IPS-20b (cell line): ENCODE results near the gene YWHAH.

Source experiments
- H3K27ac ChIP-seq: one replicate; pipeline ENCODE4 v1.5.1; 2013; ENCODE audit warnings: low read length
- H3K27me3 ChIP-seq: 2 replicates; pipeline ENCODE4 v1.6.1; 2013; ENCODE audit warnings: mild to moderate bottlenecking, low read length, inconsistent platforms; ENCODE audit not compliant: insufficient read depth
- H3K36me3 ChIP-seq: 2 replicates; pipeline ENCODE4 v1.6.1; 2013; ENCODE audit warnings: low read depth, mild to moderate bottlenecking, inconsistent platforms, low read length, moderate library complexity; ENCODE audit not compliant: insufficient read depth
- H3K4me1 ChIP-seq: 2 replicates; pipeline ENCODE4 v1.6.1; 2013; ENCODE audit warnings: mild to moderate bottlenecking, control low read depth, inconsistent platforms, low read length, moderate library complexity; ENCODE audit not compliant: insufficient read depth
- H3K4me3 ChIP-seq: 2 replicates; pipeline ENCODE4 v1.5.1; 2013; ENCODE audit warnings: mild to moderate bottlenecking, low read length, inconsistent platforms
- H3K9ac ChIP-seq: 2 replicates; pipeline ENCODE4 v1.6.1; 2013; ENCODE audit warnings: low read depth, mild to moderate bottlenecking, inconsistent platforms, low read length, moderate library complexity
- H3K9me3 ChIP-seq: 2 replicates; pipeline ENCODE4 v1.6.1; 2013; ENCODE audit warnings: mild to moderate bottlenecking, low read depth, low read length, inconsistent platforms; ENCODE audit not compliant: insufficient read depth

YWHAH gene

DNA sequence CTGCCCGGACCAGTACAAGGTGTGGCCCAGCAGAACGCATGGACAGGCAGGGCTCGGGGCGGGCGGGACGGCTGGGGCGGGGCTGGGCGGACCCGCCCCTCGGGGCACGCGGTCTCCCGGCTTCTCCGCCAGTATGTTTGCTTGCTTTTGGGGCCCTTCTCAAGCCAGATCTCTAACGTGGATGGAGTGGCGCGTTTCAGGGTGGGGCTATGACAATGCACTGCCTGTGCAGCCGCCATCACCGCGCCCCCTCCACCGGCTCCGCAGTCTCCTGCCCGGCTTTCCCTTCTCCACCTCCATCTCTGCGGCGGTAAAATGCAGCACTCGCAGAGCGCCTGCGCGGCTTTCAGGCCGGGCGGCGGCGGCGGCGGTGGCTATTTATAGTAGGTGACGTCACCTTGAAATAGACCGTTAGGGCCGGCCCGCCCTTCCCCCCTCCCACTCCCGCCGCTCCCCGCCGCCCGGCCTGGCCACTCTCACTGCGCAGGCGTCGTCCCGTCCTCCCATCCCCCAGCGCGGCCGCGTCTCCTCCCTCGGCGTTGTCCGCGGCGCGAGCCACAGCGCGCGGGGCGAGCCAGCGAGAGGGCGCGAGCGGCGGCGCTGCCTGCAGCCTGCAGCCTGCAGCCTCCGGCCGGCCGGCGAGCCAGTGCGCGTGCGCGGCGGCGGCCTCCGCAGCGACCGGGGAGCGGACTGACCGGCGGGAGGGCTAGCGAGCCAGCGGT is at the start of gene YWHAH:
Gene YWHAH, plus strand, starts transcription at position 558 of the 722 bp plus-strand sequence. CDS start 199 bp downstream, outside the sequence.
- no peaks in the 10 kb centered on the region for H3K27me3 ChIP-seq
- H3K4me1 ChIP-seq, result peaks cover 13% of the 10 kb centered on the region
- peaks cover 29% of the 10 kb centered on the region for H3K36me3 ChIP-seq
- H3K9ac ChIP-seq, result peak within 1 kb of the TSS; percentile 99
- peak within 1 kb of the TSS; percentile 96 for H3K4me3 ChIP-seq
- H3K27ac ChIP-seq, result peak within 1 kb of the TSS; percentile 90
- H3K9me3 ChIP-seq, result no peaks in the 10 kb centered on the region

DNA sequence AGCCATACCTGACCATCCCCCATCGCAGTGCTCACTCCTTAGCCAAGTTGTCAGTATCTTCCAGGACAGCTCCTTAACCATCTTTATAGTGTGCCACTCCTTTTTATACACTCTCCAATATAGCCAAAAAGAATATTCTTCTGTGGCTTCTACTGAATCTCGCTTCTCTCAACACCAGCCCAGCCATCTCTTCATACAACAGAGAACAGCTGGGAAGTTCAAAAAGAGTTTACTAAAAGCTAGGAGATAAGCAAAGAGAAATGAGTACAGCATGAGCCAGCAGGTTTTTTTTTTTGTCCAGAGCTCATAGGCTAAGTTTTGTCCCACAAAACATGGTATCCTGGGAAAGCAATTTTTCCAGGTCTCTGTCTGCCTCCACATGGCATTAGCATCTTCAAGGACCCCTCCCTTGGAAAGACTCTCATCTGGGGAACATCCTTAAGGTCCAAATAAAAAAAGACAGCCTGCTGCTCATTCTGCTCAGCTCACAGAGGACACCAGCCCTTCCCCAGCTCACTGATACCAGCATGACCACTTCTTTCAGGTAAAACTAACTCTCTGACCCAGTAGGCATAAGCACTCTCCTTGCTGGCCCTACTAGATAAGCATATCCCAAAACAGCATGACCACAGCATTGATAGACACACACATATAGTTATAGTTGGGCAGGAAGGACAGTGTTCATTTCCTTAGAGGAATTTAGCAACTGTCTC is 48.8 kb upstream of the YWHAH start:
- H3K27me3 ChIP-seq, result no peaks in the 10 kb centered on the region
- H3K27ac ChIP-seq, result no peak overlapping the region
- no peaks in the 10 kb centered on the region for H3K9me3 ChIP-seq
- peaks cover 21% of the 10 kb centered on the region for H3K4me1 ChIP-seq
- H3K36me3 ChIP-seq, result peaks cover 26% of the 10 kb centered on the region
- H3K4me3 ChIP-seq, result no peak overlapping the region
- no peak overlapping the region for H3K9ac ChIP-seq

DNA sequence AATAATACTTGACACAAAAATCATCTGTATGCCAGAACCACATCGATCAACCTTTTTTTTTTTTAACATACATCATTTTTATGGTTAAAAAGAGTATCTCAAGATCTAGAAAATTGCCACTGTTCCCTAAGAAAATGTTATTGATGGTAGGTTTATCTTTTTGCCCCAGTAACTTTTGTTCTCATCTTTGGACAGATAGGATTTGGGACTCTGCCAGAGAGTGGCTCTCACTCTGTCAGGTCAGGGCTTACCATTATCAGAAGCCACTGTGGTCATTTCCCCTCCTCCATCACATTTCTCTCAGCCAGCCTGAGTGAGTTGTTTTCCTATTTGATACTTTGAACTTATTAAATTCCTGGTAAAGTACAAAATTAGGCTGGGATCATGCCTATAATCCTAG is 47.9 kb upstream of the YWHAH start:
- Histone ChIP-seq H3K4me1 (peaks cover 17% of the 10 kb centered on the region), H3K27me3 (no peaks in the 10 kb centered on the region), H3K9ac (no peak overlapping the region), H3K4me3 (no peak overlapping the region), H3K27ac (no peak overlapping the region), H3K36me3 (peaks cover 28% of the 10 kb centered on the region), H3K9me3 (no peaks in the 10 kb centered on the region)

DNA sequence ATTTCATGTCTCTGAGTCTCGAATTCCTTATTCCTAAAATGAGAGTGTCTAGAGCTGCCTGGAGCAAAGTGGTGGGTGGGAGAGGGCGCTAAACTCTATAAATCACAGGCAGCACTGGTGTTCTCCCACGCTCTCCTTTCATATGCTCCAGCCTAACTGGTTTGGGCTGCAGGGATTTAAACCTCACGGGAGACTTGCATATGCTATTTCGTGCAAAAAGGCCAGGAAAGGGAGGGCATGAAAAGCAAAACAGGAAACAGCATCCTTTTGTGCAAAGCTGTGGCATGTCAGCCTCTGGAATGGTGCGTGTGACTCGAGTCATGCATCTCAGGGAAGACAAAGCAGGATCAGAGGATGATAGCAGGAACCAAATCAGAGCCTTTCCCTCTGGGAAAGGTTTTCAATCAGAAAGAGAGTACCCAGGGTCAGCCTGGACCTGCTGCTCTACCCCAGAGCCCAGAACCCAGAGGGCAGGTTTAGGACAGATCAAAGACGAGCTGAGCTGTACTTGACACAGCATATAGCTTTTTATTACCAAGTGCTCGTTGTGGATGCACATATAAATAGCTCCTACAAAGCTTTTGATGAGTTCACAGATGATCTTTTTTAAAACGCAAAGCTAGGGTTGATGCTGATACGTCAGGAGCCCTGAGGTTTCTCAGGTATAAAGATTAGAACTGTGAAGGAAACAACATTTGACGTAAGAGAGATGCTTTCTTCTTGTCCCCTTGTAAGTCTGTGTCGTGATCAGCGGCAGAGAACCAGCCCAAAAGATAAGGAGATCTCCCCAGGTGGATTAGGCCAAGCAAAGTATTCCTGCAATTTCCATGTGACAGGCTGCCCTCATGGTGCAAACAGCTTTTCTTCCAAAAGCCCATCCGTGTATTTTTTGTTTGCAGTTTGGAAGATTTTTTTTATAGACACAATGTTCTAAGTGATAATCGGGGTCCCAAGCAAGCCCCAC is 46.2 kb upstream of the YWHAH start:
- Histone ChIP-seq H3K4me1 (peaks cover 14% of the 10 kb centered on the region; the same call in 1 of the 2 replicates), H3K4me3 (no peak overlapping the region), H3K27me3 (no peaks in the 10 kb centered on the region), H3K9ac (no peak overlapping the region), H3K9me3 (no peaks in the 10 kb centered on the region), H3K36me3 (peaks cover 39% of the 10 kb centered on the region), H3K27ac (no peak overlapping the region)

DNA sequence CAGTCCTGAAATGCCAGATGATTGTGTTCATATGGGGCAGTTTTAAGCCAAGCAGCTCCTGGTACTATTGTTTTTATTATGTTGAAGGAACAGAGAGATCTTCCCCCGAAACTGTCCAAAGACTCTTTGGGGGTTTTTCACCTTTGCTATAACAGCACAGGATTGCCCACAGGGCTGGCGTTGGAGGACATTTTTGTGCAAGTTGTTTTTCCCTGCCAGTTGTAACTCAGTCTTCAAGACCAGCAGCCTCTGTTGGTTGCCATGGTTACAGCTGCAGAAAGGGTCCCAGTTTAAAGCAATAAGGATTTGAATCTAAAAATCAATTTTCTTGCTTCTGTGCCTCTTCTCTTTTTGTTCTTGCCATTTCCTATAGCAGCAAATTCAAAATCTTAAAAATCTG is 45.4 kb upstream of the YWHAH start:
- Histone ChIP-seq H3K9me3 (no peaks in the 10 kb centered on the region), H3K27me3 (no peaks in the 10 kb centered on the region), H3K4me1 (peaks cover 14% of the 10 kb centered on the region; the same call in 1 of the 2 replicates), H3K27ac (no peak overlapping the region), H3K36me3 (peaks cover 32% of the 10 kb centered on the region), H3K9ac (no peak overlapping the region), H3K4me3 (no peak overlapping the region)

DNA sequence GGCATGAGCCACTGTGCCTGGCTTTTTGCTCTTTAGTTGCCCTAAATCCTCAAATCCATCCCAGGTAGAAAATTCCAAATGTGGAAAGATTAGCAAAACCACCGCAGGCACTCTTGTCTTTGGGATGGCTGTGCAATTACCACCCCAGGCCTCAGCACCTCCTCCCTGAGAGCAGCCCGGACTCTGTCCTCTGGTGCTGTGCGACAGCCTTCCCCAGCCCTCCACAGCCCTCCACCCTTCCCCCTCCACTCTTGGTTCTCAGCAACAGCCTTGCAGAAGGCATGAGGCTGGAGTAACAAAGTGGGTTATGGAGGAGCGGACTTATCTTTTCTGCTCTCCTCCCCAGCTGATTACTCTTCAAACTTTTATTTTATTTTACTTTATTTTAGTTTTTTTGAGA is 44.7 kb upstream of the YWHAH start:
- no peaks in the 10 kb centered on the region for H3K27me3 ChIP-seq
- no peak overlapping the region for H3K9ac ChIP-seq
- no peaks in the 10 kb centered on the region for H3K9me3 ChIP-seq

DNA sequence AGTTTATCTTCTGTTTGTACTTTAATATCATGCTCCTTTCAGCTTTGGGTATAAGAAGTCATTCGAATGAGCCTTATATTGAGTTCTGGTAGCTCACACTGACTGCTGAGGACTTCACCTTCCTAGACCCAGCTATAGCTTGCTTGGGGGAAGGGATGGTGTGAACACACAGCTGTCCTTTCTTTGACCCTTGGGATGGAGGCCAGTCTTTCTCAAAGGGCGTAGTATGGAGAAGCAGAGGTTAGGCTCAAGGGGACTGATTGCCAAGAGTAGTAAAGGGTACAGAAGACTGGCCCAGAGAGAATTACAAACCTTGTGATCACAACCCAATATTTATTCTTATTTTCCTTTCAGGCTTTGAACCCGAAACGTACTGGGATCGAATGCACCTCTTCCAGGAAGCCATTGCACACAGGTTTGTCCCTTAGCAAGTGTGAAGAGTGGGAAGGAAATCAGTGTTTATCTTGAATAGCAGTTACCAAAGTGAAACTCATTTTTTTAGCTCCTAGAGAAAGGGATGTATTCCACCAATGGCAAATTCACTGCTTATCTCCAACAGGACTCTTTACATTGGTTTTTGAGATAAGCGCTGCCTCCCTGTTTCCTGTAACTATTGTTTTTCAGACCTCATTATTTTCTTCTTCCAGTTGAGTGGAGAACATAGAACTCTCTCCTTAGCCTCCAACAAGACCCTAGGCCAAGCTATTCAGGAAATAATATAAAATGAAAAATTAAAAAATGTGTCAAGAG is 42.8 kb upstream of the YWHAH start:
- Histone ChIP-seq H3K36me3 (peaks cover 19% of the 10 kb centered on the region), H3K9me3 (no peaks in the 10 kb centered on the region), H3K9ac (no peak overlapping the region), H3K4me3 (no peak overlapping the region), H3K4me1 (peaks cover 14% of the 10 kb centered on the region; the same call in 1 of the 2 replicates), H3K27ac (no peak overlapping the region), H3K27me3 (no peaks in the 10 kb centered on the region)

More for the DNA sequence above, 44.7 kb upstream of the YWHAH start:
- Histone ChIP-seq H3K27ac (no peak overlapping the region), H3K4me1 (peaks cover 14% of the 10 kb centered on the region; the same call in 1 of the 2 replicates), H3K36me3 (peaks cover 30% of the 10 kb centered on the region), H3K4me3 (no peak overlapping the region)

DNA sequence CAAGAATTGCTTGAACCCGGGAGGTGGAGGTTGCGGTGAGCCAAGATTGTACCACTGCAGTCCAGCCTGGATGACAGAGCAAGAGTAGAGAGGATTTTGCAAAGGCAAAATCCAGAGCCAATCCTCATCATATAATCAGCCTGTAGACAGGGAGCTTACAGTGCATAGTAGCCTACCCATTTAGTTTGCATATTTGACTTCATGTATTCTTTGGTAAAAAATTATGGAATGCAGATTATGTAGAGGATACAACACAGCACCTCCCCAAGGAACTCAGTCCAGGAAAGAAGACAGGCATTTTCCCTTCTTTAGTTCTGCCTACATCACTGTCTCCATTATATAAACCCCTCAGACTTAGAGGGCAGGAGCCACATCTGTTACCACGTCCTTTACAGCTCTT is 39.7 kb upstream of the YWHAH start:
- no peak overlapping the region for H3K4me3 ChIP-seq
- no peaks in the 10 kb centered on the region for H3K27me3 ChIP-seq
- no peak overlapping the region for H3K27ac ChIP-seq
- H3K9me3 ChIP-seq, result no peaks in the 10 kb centered on the region
- H3K4me1 ChIP-seq, result no peaks in the 10 kb centered on the region
- H3K9ac ChIP-seq, result no peak overlapping the region
- H3K36me3 ChIP-seq, result peaks cover 17% of the 10 kb centered on the region

DNA sequence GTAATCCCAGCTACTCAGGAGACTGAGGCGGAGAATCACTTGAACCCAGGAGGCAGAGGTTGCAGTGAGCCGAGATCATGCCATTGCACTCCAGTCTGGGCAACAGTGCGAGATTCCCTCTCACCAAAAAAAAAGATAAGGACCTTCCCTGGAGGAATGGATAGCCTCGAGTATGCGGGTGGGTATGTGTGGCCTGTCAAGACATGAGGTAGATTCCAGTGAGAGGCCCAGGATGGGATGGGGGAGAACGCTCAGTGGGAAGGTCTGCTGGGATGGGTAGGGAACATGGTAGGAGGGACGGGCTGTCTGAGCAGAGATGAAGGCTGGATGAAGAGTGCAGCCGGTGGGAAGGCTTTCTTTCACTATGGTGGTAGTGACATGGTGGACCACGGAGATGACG is 39.0 kb upstream of the YWHAH start:
- Histone ChIP-seq H3K9ac (no peak overlapping the region), H3K27ac (no peak overlapping the region), H3K27me3 (no peaks in the 10 kb centered on the region), H3K36me3 (peaks cover 17% of the 10 kb centered on the region), H3K9me3 (no peaks in the 10 kb centered on the region), H3K4me1 (no peaks in the 10 kb centered on the region), H3K4me3 (no peak overlapping the region)

DNA sequence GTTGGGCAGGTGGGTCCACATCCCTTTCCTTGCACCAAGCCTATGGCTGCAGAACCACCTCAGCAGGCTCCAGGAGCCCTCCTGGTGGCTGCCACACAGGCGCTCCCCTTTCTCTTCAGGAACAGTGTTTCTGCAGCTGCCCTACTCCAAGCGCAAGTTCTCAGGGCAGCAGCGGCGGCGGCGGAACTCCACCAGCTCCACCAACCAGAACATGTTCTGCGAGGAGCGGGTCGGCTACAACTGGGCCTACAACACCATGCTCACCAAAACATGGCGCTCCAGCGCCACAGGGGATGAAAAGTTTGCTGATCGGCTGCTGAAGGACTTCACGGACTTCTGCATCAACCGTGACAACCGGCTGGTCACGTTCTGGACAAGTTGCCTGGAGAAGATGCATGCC is 38.2 kb upstream of the YWHAH start:
- Histone ChIP-seq H3K27me3 (no peaks in the 10 kb centered on the region), H3K36me3 (peaks cover 17% of the 10 kb centered on the region), H3K9ac (no peak overlapping the region), H3K4me3 (no peak overlapping the region), H3K4me1 (no peaks in the 10 kb centered on the region), H3K9me3 (no peaks in the 10 kb centered on the region), H3K27ac (no peak overlapping the region)

DNA sequence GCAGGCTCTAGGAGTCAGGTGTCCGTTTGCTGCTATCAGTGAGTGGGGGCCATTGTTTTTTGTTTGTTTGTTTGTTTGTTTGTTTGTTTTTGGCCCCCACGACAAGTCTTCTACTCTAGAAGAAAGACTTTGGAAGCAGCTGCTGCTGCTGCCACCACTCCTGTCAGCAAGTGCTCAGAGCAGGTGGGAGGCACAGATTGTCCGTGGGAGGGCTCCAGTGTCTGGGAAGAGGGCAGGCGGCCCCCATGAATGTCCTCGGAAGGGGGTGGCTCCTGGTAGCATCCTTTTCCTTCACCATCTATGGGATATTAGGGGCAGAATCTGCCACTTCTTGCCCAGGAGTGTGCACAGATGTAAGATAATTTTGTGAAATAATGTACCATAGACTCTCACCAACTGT is 37.8 kb upstream of the YWHAH start:
- Histone ChIP-seq H3K36me3 (peaks cover 14% of the 10 kb centered on the region), H3K4me3 (no peak overlapping the region), H3K9ac (no peak overlapping the region), H3K27ac (no peak overlapping the region), H3K4me1 (no peaks in the 10 kb centered on the region), H3K9me3 (no peaks in the 10 kb centered on the region), H3K27me3 (no peaks in the 10 kb centered on the region)
